A549 (cell line): ENCODE measurements around the gene FAM72A. TPM values are rescaled to one million over a fixed set of nuclear protein-coding genes. Genes with fewer than 3 reads are reported as not detected.
"Not testable (repeated sequence)": the region's sequence is repeated elsewhere in the genome, so short reads cannot be mapped to it uniquely, and the experiment has no call there.

Source experiments
- ATAC-seq, 2 experiments: fragments of 200-7000 bp in 1 of 2; fragments of >200 bp in 1 of 2; cut with Nextera tagmentation in 1 of 2; cut with Tn5 transposase in 1 of 2; 3 replicates each; pipeline versions ENCODE4 v1.8.0 to v1.9.1; 2018 to 2020; ENCODE audit warnings: mild to moderate bottlenecking in 1 of 2, moderate library complexity in 1 of 2
- CTCF ChIA-PET: fragments of 300-600 bp; sonication (Branson Sonifier 250); formaldehyde crosslinking; extraction: SDS; loops from one replicate; lab custom pipeline; 2021; ENCODE audit warnings: antibody characterized with exemption, inconsistent platforms; lab: Yijun Ruan, JAX
- POLR2A ChIA-PET: fragments of 350-600 bp; formaldehyde crosslinking; extraction: SDS; loops from one replicate; lab custom pipeline; 2021; ENCODE audit warnings: antibody characterized with exemption, inconsistent platforms; lab: Yijun Ruan, JAX
- DNase-seq, 2 experiments: peaks; one replicate each; pipeline versions ENCODE4 v3.0.0 to v3.0.0-alpha.2; 2011 to 2016; ENCODE audit warnings: low read depth in 1 of 2, low spot score in 1 of 2
- FAIRE-seq: peaks from 2 replicates; lab custom pipeline; 2011; peaks lifted over from hg19 to GRCh38; lab: Jason Lieb, UNC
- H3K27ac ChIP-seq, 2 experiments: fragments of >200 bp; sonication (Bioruptor Twin); formaldehyde crosslinking; 3 replicates each; pipeline ENCODE4 v1.5.1; 2016 to 2017
- H3K4me1 ChIP-seq: fragments of >200 bp; sonication (Bioruptor Twin); formaldehyde crosslinking; 3 replicates; pipeline ENCODE4 v1.6.1; 2016
- H3K4me2 ChIP-seq: fragments of >200 bp; sonication (Bioruptor Twin); formaldehyde crosslinking; 3 replicates; pipeline ENCODE4 v1.6.1; 2016
- H3K4me3 ChIP-seq: fragments of >200 bp; sonication (Bioruptor Twin); formaldehyde crosslinking; 3 replicates; pipeline ENCODE4 v1.5.1; 2016
- H3K9me3 ChIP-seq: fragments of >200 bp; sonication (Bioruptor Twin); formaldehyde crosslinking; 3 replicates; pipeline ENCODE4 v1.6.1; 2016
- ATOH8 ChIP-seq: fragments of 250-450 bp; sonication (Bioruptor Pico); IDR thresholded peaks from 2 replicates; pipeline ENCODE4 v1.5.0; 2020; ENCODE audit warnings: low read depth, mild to moderate bottlenecking, moderate library complexity
- BCL3 ChIP-seq: fragments of >200 bp; sonication (Bioruptor Twin); formaldehyde crosslinking; IDR thresholded peaks from 3 replicates; pipeline ENCODE4 v1.6.1; 2016
- CEBPB ChIP-seq, 2 experiments: fragments of >200 bp in 1 of 2; sonication (Bioruptor Twin) in 1 of 2; formaldehyde crosslinking in 1 of 2; IDR thresholded peaks; 2 replicates each; pipeline ENCODE4 v1.6.1; 2012 to 2016
- CTCF ChIP-seq: fragments of >200 bp; sonication (Bioruptor Twin); formaldehyde crosslinking; IDR thresholded peaks from 3 replicates; pipeline ENCODE4 v1.5.1; 2016
- FOSB ChIP-seq: fragments of 250-450 bp; sonication (Bioruptor Pico); IDR thresholded peaks from 2 replicates; pipeline ENCODE4 v1.5.0; 2020; ENCODE audit warnings: mild to moderate bottlenecking, moderate library complexity
- GATA3 ChIP-seq: IDR thresholded peaks from 2 replicates; pipeline ENCODE4 v1.6.1; 2012; ENCODE audit warnings: borderline replicate concordance
- HES2 ChIP-seq: fragments of >200 bp; sonication (Bioruptor Twin); formaldehyde crosslinking; IDR thresholded peaks from 2 replicates; pipeline ENCODE4 v1.6.1; 2016
- HOXB5 ChIP-seq: fragments of 250-450 bp; sonication (Bioruptor Pico); IDR thresholded peaks from 2 replicates; pipeline ENCODE4 v1.5.0; 2020; ENCODE audit warnings: mild to moderate bottlenecking, moderate library complexity
- MAZ ChIP-seq: fragments of 150-350 bp; IDR thresholded peaks from 2 replicates; pipeline ENCODE4 v1.6.1; 2014; ENCODE audit warnings: antibody characterized with exemption, low read depth, low read length, borderline replicate concordance
- NPAS2 ChIP-seq: fragments of 250-450 bp; sonication (Bioruptor Pico); IDR thresholded peaks from 2 replicates; pipeline ENCODE4 v1.8.0; 2022; ENCODE audit warnings: mild to moderate bottlenecking, moderate library complexity, borderline replicate concordance
- PBX3 ChIP-seq: IDR thresholded peaks from 2 replicates; pipeline ENCODE4 v1.6.1; 2012
- PHF8 ChIP-seq: fragments of 200-600 bp; sonication (generic); IDR thresholded peaks from 2 replicates; pipeline ENCODE4 v1.6.1; 2016; ENCODE audit warnings: low read depth, mild to moderate bottlenecking, antibody characterized with exemption, moderate library complexity, borderline replicate concordance
- REST ChIP-seq: fragments of 200-600 bp; sonication (generic); IDR thresholded peaks from 2 replicates; pipeline ENCODE4 v1.6.1; 2016; ENCODE audit warnings: antibody characterized with exemption, mild to moderate bottlenecking, moderate library complexity
- SMC3 ChIP-seq: fragments of >200 bp; sonication (Bioruptor Twin); formaldehyde crosslinking; IDR thresholded peaks from 3 replicates; pipeline ENCODE4 v1.6.1; 2018; ENCODE audit warnings: inconsistent platforms
- WGBS: methylation state at CpG from one replicate; pipeline ENCODE4 v1.1.6; 2017; ENCODE audit errors: missing lambda C conversion rate; 5-methylcytosine and 5-hydroxymethylcytosine counted together
- polyA plus RNA-seq, 4 experiments: library from polyadenylated mRNA; depleted of rRNA in 3 of 4; stranded (reverse); fragments of >200 nt; fragmentation: RNase III in 1 of 4; extraction: RNeasy Plus Mini Kit Qiagen cat#74134 plus additional on column Dnase treatment in 1 of 4; gene quantifications; 2 replicates in 3 of 4; 3 replicates in 1 of 4; pipeline ENCODE4 v1.2.3, GENCODE V29; 2011 to 2017
- TF ChIP-seq, protein P1 (sequence below): fragments of 450-650 bp; IDR thresholded peaks from 2 replicates; pipeline ENCODE4 v1.6.1; 2014; ENCODE audit warnings: antibody characterized with exemption

FAM72A gene
- polyA plus RNA-seq, 2 of the 4 experiments (the other 2 are of a cell fraction), result 17.5 to 18.8 TPM

- POLR2A ChIA-PET, H3K4me3 ChIP-seq, CTCF ChIA-PET, FAIRE-seq, H3K4me1 ChIP-seq, H3K9me3 ChIP-seq, ATAC-seq, H3K27ac ChIP-seq, H3K4me2 ChIP-seq, DNase-seq: not testable (repeated sequence)
- 75% methylated on average over 2 of the region's 3 CpGs for WGBS
Observed at GRCh38 chr1:206169794-206170193, 32.8 kb downstream of the FAM72A start.

GRCh38 chr1:206167350-206168029 lies 35.1 kb downstream of the FAM72A start:
- H3K4me3 ChIP-seq, FAIRE-seq, POLR2A ChIA-PET, CTCF ChIA-PET, DNase-seq, H3K9me3 ChIP-seq, H3K4me2 ChIP-seq, H3K4me1 ChIP-seq, H3K27ac ChIP-seq: not testable (repeated sequence)
- 24% methylated on average over 5 of the region's 10 CpGs for WGBS
- peak; percentile 89 to 90 for ATAC-seq

GRCh38 chr1:206145771-206146290 lies 56.8 kb downstream of the FAM72A start:
- FAIRE-seq, result no peak
- POLR2A ChIA-PET, result no interaction called here
- TF ChIP-seq HES2 (no peak), CTCF (no peak), PHF8 (no peak), NPAS2 (no peak), BCL3 (no peak), PBX3 (no peak), REST (no peak)

GRCh38 chr1:206144605-206145004 lies 58.0 kb downstream of the FAM72A start:
- POLR2A ChIA-PET, result no interaction called here
- no peak overlapping the region for H3K27ac ChIP-seq
- TF ChIP-seq GATA3, result no peak
- TF ChIP-seq, protein P1, sequence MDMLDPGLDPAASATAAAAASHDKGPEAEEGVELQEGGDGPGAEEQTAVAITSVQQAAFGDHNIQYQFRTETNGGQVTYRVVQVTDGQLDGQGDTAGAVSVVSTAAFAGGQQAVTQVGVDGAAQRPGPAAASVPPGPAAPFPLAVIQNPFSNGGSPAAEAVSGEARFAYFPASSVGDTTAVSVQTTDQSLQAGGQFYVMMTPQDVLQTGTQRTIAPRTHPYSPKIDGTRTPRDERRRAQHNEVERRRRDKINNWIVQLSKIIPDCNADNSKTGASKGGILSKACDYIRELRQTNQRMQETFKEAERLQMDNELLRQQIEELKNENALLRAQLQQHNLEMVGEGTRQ, result no peak
- TF ChIP-seq SMC3, result no peak
- no peak for TF ChIP-seq CEBPB (IDR thresholded peaks at IDR 0.05)
- TF ChIP-seq HOXB5 (CRISPR knock-in tag), result no peak
- TF ChIP-seq MAZ, result no peak
- no peak for TF ChIP-seq ATOH8
- TF ChIP-seq FOSB, result no peak

More at GRCh38 chr1:206145771-206146290, 56.8 kb downstream of the FAM72A start:
- ATAC-seq (no peak), DNase-seq (no peak)
- CTCF ChIA-PET, result interaction anchor here (1.1 to 2.5 kb wide), 2 partner anchors 115 to 161 kb away, joined by 3 to 7 read pairs; no protein-coding TSS in a partner anchor
- WGBS, result 20% methylated on average over 3 of the region's 3 CpGs
- no peak overlapping the region for H3K4me2 ChIP-seq
- no peak overlapping the region for H3K27ac ChIP-seq
- no peaks in the 10 kb centered on the region for H3K9me3 ChIP-seq
- no peak overlapping the region for H3K4me3 ChIP-seq
- no peaks in the 10 kb centered on the region for H3K4me1 ChIP-seq

More at GRCh38 chr1:206144605-206145004, 58.0 kb downstream of the FAM72A start:
- H3K4me2 ChIP-seq, result no peak overlapping the region
- H3K4me3 ChIP-seq, result no peak overlapping the region
- CTCF ChIA-PET, result interaction anchor here (0.8 to 2.5 kb wide), 2 partner anchors 38 to 114 kb away, joined by 3 to 7 read pairs; no protein-coding TSS in a partner anchor
- no peaks in the 10 kb centered on the region for H3K4me1 ChIP-seq
- WGBS, result 15% methylated on average over 2 of the region's 2 CpGs
- DNase-seq (no peak), FAIRE-seq (no peak), ATAC-seq (no peak)
- no peaks in the 10 kb centered on the region for H3K9me3 ChIP-seq
